ENCODE data around the gene CCDC152.

CCDC152 gene

GRCh38 chr5:42807722-42808447 is 51.3 kb downstream of the CCDC152 start:
- Histone ChIP-seq H3K4me3 (ENCODE audit: low read length, poor library complexity, severe bottlenecking) (no peak overlapping the region), H3K9me3 (ENCODE audit: insufficient read depth, low read depth, low read length) (no peaks in the 10 kb centered on the region), H3K27me3 (ENCODE audit: insufficient read depth, low read length, poor library complexity, severe bottlenecking) (no peaks in the 10 kb centered on the region), H3K4me1 (ENCODE audit: insufficient read depth, low read length, poor library complexity, severe bottlenecking) (peaks cover 12% of the 10 kb centered on the region), H3K4me2 (ENCODE audit: low read depth, low read length, poor library complexity, severe bottlenecking) (no peak overlapping the region), H2AFZ (ENCODE audit: low read length) (no peak overlapping the region; the same call in 1 of the 2 replicates), H4K20me1 (ENCODE audit: insufficient read depth, low read length, poor library complexity, severe bottlenecking) (no peaks in the 10 kb centered on the region), H3F3A (ENCODE audit: low read depth) (no peaks in the 10 kb centered on the region), H3K36me3 (ENCODE audit: insufficient read depth, low read length) (no peaks in the 10 kb centered on the region), H3K9me2 (replicated peaks; ENCODE audit: low read depth, low read length) (no peaks in the 10 kb centered on the region), H3K79me2 (ENCODE audit: insufficient read depth, low read length) (no peaks in the 10 kb centered on the region), H3K9ac (ENCODE audit: low read depth, low read length, poor library complexity, severe bottlenecking) (no peak overlapping the region)
- TF ChIP-seq CTCF (conservative IDR thresholded peaks at IDR 0.05; ENCODE audit: low read length), result no peak
- no peak for TF ChIP-seq EZH2phosphoT487 (IDR thresholded peaks at IDR 0.05; ENCODE audit: borderline replicate concordance)

- Histone ChIP-seq H2AFZ (ENCODE audit: low read length) (no peak overlapping the region), H3K4me3 (ENCODE audit: low read length, poor library complexity, severe bottlenecking) (no peak overlapping the region), H3K9ac (ENCODE audit: low read depth, low read length, poor library complexity, severe bottlenecking) (no peak overlapping the region), H3K36me3 (ENCODE audit: insufficient read depth, low read length) (no peaks in the 10 kb centered on the region), H3K4me1 (ENCODE audit: insufficient read depth, low read length, poor library complexity, severe bottlenecking) (peaks cover 12% of the 10 kb centered on the region), H3K27me3 (ENCODE audit: insufficient read depth, low read length, poor library complexity, severe bottlenecking) (no peaks in the 10 kb centered on the region), H3K9me3 (ENCODE audit: insufficient read depth, low read depth, low read length) (no peaks in the 10 kb centered on the region), H3K4me2 (ENCODE audit: low read depth, low read length, poor library complexity, severe bottlenecking) (no peak overlapping the region), H3F3A (ENCODE audit: low read depth) (no peaks in the 10 kb centered on the region), H3K79me2 (ENCODE audit: insufficient read depth, low read length) (no peaks in the 10 kb centered on the region), H3K9me2 (replicated peaks; ENCODE audit: low read depth, low read length) (no peaks in the 10 kb centered on the region), H4K20me1 (ENCODE audit: insufficient read depth, low read length, poor library complexity, severe bottlenecking) (no peaks in the 10 kb centered on the region)
- no peak for TF ChIP-seq CTCF (conservative IDR thresholded peaks at IDR 0.05; ENCODE audit: low read length)
- TF ChIP-seq EZH2phosphoT487 (IDR thresholded peaks at IDR 0.05; ENCODE audit: borderline replicate concordance), result no peak
Measured at GRCh38 chr5:42808888-42809611, 52.4 kb downstream of the CCDC152 start.

- H3K27me3 ChIP-seq (ENCODE audit: insufficient read depth, low read length, poor library complexity, severe bottlenecking), result no peaks in the 10 kb centered on the region
- H3K4me3 ChIP-seq (ENCODE audit: low read length, poor library complexity, severe bottlenecking), result peak overlapping the region; percentile 33
- no peaks in the 10 kb centered on the region for H3F3A ChIP-seq (ENCODE audit: low read depth)
- H3K79me2 ChIP-seq (ENCODE audit: insufficient read depth, low read length), result no peaks in the 10 kb centered on the region
- TF ChIP-seq EZH2phosphoT487 (IDR thresholded peaks at IDR 0.05; ENCODE audit: borderline replicate concordance) (no peak), CTCF (conservative IDR thresholded peaks at IDR 0.05; ENCODE audit: low read length) (no peak)
- peak overlapping the region; percentile 72 for H2AFZ ChIP-seq (ENCODE audit: low read length)
- no peaks in the 10 kb centered on the region for H3K9me3 ChIP-seq (ENCODE audit: insufficient read depth, low read depth, low read length)
- H4K20me1 ChIP-seq (ENCODE audit: insufficient read depth, low read length, poor library complexity, severe bottlenecking), result no peaks in the 10 kb centered on the region
- peak overlapping the region; percentile 52 for H3K4me2 ChIP-seq (ENCODE audit: low read depth, low read length, poor library complexity, severe bottlenecking)
- no peaks in the 10 kb centered on the region for H3K9me2 ChIP-seq (replicated peaks; ENCODE audit: low read depth, low read length)
- H3K36me3 ChIP-seq (ENCODE audit: insufficient read depth, low read length), result no peaks in the 10 kb centered on the region
- H3K4me1 ChIP-seq (ENCODE audit: insufficient read depth, low read length, poor library complexity, severe bottlenecking), result peaks cover 12% of the 10 kb centered on the region
- H3K9ac ChIP-seq (ENCODE audit: low read depth, low read length, poor library complexity, severe bottlenecking), result no peak overlapping the region
Measured at GRCh38 chr5:42810834-42811590, 54.4 kb downstream of the CCDC152 start.
